ENCODE measurements around the gene ID3.

Gene ID3

GRCh38 chr1:23562137-23562876 is 3.0 kb upstream of the ID3 start (continued):
- TF ChIP-seq ZNF704 (tag by site-specific recombination; IDR thresholded peaks at IDR 0.05) (peak; percentile 98), ZSCAN4 (tag by site-specific recombination; IDR thresholded peaks at IDR 0.05) (no peak), ZNF558 (tag by site-specific recombination; IDR thresholded peaks at IDR 0.05) (no peak), GLIS1 (tag by site-specific recombination; IDR thresholded peaks at IDR 0.05) (peak; percentile 84), ZBTB8A (tag by site-specific recombination; IDR thresholded peaks at IDR 0.05) (0 out of 2 replicates have a peak, but pooled peaks have one; percentile 38), ZNF138 (tag by site-specific recombination; IDR thresholded peaks at IDR 0.05; ENCODE audit: borderline replicate concordance) (no peak), ZNF398 (tag by site-specific recombination; IDR thresholded peaks at IDR 0.05) (no peak), TRIM28 (IDR thresholded peaks at IDR 0.05; ENCODE audit: borderline replicate concordance, low read length) (no peak), ZNF121 (tag by site-specific recombination; IDR thresholded peaks at IDR 0.05) (no peak), ZNF629 (tag by site-specific recombination; IDR thresholded peaks at IDR 0.05) (peak; percentile 94), ZNF302 (tag by site-specific recombination; IDR thresholded peaks at IDR 0.05; ENCODE audit: low read depth) (no peak), ZNF654 (tag by site-specific recombination; IDR thresholded peaks at IDR 0.05; ENCODE audit: low read depth) (no peak), RBAK (tag by site-specific recombination; IDR thresholded peaks at IDR 0.05) (no peak), KLF16 (tag by site-specific recombination; IDR thresholded peaks at IDR 0.05) (no peak), ZEB2 (tag by site-specific recombination; IDR thresholded peaks at IDR 0.05) (peak; percentile 82), ZNF792 (tag by site-specific recombination; IDR thresholded peaks at IDR 0.05) (no peak), ZBTB17 (tag by site-specific recombination; IDR thresholded peaks at IDR 0.05) (peak; percentile 38; the same call in 1 of the 2 replicates), TSHZ1 (tag by site-specific recombination; IDR thresholded peaks at IDR 0.05; ENCODE audit: borderline replicate concordance) (no peak), ZNF416 (tag by site-specific recombination; IDR thresholded peaks at IDR 0.05) (no peak), ZNF791 (tag by site-specific recombination; IDR thresholded peaks at IDR 0.05) (no peak), ZNF664 (tag by site-specific recombination; IDR thresholded peaks at IDR 0.05) (no peak), ZNF16 (tag by site-specific recombination; IDR thresholded peaks at IDR 0.05; ENCODE audit: low read depth) (no peak), ZNF391 (tag by site-specific recombination; IDR thresholded peaks at IDR 0.05; ENCODE audit: borderline replicate concordance, low read depth) (no peak), BCL11B (tag by site-specific recombination; IDR thresholded peaks at IDR 0.05; ENCODE audit: low read depth) (no peak), HOXC10 (CRISPR knock-in tag; IDR thresholded peaks at IDR 0.05) (no peak), ZFHX2 (tag by site-specific recombination; conservative IDR thresholded peaks at IDR 0.05) (no peak), SCRT1 (tag by site-specific recombination; IDR thresholded peaks at IDR 0.05; ENCODE audit: borderline replicate concordance) (no peak), ZNF292 (tag by site-specific recombination; IDR thresholded peaks at IDR 0.05; ENCODE audit: borderline replicate concordance, low read depth) (no peak), ZNF560 (tag by site-specific recombination; IDR thresholded peaks at IDR 0.05; ENCODE audit: borderline replicate concordance) (no peak), ZNF112 (tag by site-specific recombination; IDR thresholded peaks at IDR 0.05) (no peak), PRDM4 (tag by site-specific recombination; IDR thresholded peaks at IDR 0.05) (no peak), MEIS1 (CRISPR knock-in tag; IDR thresholded peaks at IDR 0.05; ENCODE audit: borderline replicate concordance) (no peak)

Data from HEK293 (cell line).